Panc1 (cell line): Measurements from ENCODE around the gene ISOC2.

Source experiments
- CTCF ChIP-seq: fragments of 450-650 bp; IDR thresholded peaks from 2 replicates; pipeline ENCODE4 v1.5.1; 2017; ENCODE audit warnings: mild to moderate bottlenecking
- POLR2AphosphoS5 ChIP-seq: IDR thresholded peaks from 2 replicates; pipeline ENCODE4 v1.6.1; 2012; ENCODE audit warnings: mild to moderate bottlenecking, low read depth, low read length, moderate library complexity
- REST ChIP-seq, 2 experiments: IDR thresholded peaks; 2 replicates each; pipeline ENCODE4 v1.6.1; 2011 to 2012; ENCODE audit warnings: low read depth in 2 of 2, control low read depth in 1 of 2, low read length in 1 of 2, mild to moderate bottlenecking in 1 of 2, moderate library complexity in 1 of 2; ENCODE audit not compliant: insufficient read depth in 1 of 2
- SIN3A ChIP-seq: IDR thresholded peaks from 2 replicates; pipeline ENCODE4 v1.6.1; 2012; ENCODE audit warnings: low read depth, mild to moderate bottlenecking, low read length, moderate library complexity, borderline replicate concordance; ENCODE audit not compliant: insufficient read depth
- TCF7L2 ChIP-seq: IDR thresholded peaks from 2 replicates; pipeline ENCODE4 v1.6.1; 2011; ENCODE audit warnings: mild to moderate bottlenecking, low read depth, low read length, inconsistent platforms

GRCh38 chr19:55460670-55461258, 678 bp downstream of the ISOC2 start:
- TF ChIP-seq CTCF (no peak), POLR2AphosphoS5 (no peak), TCF7L2 (no peak), REST (IDR thresholded peaks at IDR 0.05; ENCODE audit: insufficient read depth in 1 of 2, low read depth in 2 of 2, low read length in 1 of 2) (no peak), SIN3A (0 out of 2 replicates have a peak, but pooled peaks have one; percentile 82)
